Esophagus muscularis mucosa (tissue), 3 donors: ENCODE results near the gene JDP2.

ENCODE experiments used
- POLR2A ChIP-seq: fragments of 450-650 bp; IDR thresholded peaks from one replicate; pipeline ENCODE4 v1.6.1; 2017; ENCODE audit warnings: antibody characterized with exemption, moderate library complexity, mild to moderate bottlenecking, low read depth
- POLR2AphosphoS5 ChIP-seq, 2 donors: sonication (generic); formaldehyde crosslinking; IDR thresholded peaks; one replicate each; pipeline ENCODE4 v1.6.1; 2017; ENCODE audit warnings: antibody characterized with exemption in 2 of 2
- TF ChIP-seq, protein P1 (sequence below), 3 experiments: fragments of 200-600 bp in 2 of 3; fragments of 450-650 bp in 1 of 3; sonication (generic) in 2 of 3; IDR thresholded peaks; one replicate each; pipeline ENCODE4 v1.5.1; 2017 to 2019; ENCODE audit warnings: antibody characterized with exemption in 3 of 3, mild to moderate bottlenecking in 2 of 3, moderate library complexity in 1 of 3

DNA sequence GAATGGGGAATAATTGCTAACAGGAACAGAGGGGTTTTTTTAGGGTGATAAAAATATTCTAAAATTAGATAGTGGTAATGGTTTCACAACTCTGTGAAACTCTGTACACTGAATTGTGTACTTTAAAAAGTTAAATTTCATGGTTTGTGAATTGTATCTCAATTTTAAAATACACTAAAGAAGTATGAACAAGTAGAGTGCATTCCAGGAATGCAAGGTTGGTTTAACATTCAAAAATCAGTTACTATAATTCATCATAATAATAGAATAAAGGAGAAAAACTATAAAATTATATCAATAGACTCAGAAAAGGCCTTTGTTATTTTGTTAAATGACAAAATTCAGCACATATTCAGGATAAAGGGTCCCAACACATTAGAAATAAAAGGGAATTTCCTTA lies 83.4 kb downstream of the JDP2 start:
- TF ChIP-seq POLR2A (no peak), POLR2AphosphoS5 (IDR thresholded peaks at IDR 0.05) (no peak)
- TF ChIP-seq, protein P1, sequence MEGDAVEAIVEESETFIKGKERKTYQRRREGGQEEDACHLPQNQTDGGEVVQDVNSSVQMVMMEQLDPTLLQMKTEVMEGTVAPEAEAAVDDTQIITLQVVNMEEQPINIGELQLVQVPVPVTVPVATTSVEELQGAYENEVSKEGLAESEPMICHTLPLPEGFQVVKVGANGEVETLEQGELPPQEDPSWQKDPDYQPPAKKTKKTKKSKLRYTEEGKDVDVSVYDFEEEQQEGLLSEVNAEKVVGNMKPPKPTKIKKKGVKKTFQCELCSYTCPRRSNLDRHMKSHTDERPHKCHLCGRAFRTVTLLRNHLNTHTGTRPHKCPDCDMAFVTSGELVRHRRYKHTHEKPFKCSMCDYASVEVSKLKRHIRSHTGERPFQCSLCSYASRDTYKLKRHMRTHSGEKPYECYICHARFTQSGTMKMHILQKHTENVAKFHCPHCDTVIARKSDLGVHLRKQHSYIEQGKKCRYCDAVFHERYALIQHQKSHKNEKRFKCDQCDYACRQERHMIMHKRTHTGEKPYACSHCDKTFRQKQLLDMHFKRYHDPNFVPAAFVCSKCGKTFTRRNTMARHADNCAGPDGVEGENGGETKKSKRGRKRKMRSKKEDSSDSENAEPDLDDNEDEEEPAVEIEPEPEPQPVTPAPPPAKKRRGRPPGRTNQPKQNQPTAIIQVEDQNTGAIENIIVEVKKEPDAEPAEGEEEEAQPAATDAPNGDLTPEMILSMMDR (IDR thresholded peaks at IDR 0.05) = no peak
